Measurements from ENCODE around the gene FAM32A. TPM values are rescaled to one million over a fixed set of nuclear protein-coding genes. Genes with fewer than 3 reads are reported as not detected.

Gene FAM32A
- polyA plus RNA-seq, 5 donors: 97.1 to 118 (median 108) TPM

GRCh38 chr19:16199275-16199932 lies 14.2 kb downstream of the FAM32A start:
- DNase-seq: peak; percentile 19 to 33

GRCh38 chr19:16200038-16201010 lies 15.1 kb downstream of the FAM32A start:
- no peak for DNase-seq

DNA sequence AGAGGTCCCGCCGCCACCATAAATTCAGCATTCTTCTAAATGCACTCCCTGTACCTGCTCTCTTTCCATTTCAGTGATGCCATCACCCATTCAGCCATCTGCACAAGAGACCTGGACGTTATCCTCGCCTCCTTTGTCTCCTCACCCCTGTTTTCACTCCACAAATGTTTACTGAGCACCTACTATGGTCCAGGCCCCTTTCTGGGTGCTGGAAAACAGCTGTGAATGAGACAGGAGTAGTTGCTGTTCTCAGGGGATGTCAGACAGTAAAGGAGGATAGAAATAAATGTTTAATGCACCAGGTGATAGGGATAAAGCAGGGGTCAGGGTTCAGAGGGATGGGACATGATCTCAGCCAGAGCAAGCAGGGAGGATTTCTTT lies 15.8 kb downstream of the FAM32A start:
- DNase-seq: no peak

DNA sequence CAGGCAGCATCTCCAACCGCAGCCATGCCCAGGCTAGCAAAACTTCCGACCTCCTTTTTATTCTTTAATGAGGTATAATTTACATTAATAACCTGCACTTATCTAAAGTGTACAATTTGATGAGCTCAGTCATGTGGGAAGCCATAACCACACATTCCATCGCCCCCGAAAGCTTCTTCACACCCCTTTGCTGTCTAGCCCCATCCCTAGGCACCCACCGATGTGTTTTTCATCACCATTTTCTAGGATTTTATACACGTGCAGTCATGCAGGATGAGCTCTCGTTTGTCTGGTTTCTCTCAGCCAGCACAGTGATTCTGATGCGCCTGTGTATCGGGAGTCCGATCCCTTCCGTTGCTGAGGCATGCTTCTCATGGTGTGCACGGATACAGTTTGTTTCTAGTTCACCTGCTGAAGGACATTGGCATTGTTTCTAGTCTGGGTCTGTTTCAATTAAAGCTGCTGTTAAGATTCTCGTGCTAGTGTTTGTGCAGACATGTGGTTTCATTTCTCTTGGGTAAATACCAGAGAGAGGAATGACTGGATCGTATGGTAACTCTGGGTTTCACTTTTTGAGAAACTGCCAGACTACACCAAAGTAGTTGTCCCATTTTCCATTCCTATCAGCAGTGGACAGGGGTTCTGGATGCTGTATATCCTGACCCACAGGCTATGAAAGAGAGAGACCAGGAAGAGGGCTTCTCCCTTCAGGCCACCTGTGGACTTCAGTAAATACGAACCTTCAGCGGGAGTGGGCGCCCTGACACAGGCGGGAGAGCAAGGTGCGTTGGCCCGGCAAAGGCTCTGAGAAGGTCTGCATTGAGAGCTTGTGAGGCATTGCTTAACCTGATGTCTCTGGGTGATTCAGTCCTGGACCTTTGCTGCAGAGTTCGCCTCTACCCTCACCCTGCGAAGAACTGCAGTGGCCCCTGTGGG lies 17.4 kb downstream of the FAM32A start:
- DNase-seq: no peak

GRCh38 chr19:16203256-16204004 lies 18.2 kb downstream of the FAM32A start:
- DNase-seq: no peak

DNA sequence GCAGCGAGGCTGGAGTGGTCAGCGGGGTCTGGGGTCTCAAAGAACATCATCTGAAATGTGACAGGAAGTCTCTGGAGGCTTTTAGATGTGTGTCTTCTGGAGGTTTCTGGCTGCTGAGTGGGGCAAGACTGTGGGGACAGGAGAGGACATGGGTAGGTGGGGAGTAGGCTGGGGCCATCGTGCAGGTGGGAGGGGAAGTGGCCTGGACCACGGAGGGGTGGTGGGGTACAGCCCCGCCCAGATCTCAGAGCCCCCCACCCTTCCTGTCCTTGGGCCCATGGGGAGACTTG lies 18.7 kb downstream of the FAM32A start:
- DNase-seq: no peak

DNA sequence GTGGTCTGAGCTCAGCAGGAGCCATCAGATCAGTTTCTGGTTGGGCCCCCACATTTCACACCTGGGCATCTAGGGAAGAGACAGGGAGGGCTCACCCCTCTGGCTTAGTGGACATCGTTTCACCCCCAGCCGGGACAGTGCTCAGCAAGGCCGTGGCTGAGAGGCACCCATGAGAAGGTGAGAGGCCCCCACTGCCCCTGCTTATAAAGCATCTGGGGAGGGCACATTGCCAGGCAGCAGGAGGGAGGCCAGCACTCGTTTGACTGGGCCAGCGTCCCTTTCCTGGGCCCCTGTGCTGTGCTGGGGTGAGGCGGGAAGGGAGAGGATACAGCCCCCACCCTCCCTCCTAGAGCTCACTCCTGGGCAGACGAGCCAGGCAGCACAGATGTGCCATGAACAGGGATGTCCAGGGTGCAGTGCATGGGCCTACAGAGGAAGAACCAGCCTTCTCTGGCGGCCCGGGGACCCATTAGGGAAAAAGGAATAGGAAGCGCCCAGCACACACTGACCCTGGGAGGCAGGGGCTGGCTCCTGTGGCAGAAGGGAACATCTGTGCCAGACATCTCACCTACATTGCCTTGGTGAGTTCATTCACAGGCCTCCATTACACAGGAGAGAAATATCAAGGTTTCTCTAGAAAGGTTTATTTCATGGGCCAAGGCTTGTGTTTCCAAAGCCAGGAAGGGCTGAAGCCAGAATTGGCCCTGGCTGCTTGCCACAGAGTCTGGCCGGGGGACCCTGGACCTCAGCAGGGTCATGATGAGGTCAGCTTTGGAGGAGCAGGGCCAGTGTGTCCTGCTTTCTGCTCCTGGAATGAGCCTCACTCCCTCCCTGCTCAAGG lies 20.2 kb downstream of the FAM32A start:
- DNase-seq: no peak

DNA sequence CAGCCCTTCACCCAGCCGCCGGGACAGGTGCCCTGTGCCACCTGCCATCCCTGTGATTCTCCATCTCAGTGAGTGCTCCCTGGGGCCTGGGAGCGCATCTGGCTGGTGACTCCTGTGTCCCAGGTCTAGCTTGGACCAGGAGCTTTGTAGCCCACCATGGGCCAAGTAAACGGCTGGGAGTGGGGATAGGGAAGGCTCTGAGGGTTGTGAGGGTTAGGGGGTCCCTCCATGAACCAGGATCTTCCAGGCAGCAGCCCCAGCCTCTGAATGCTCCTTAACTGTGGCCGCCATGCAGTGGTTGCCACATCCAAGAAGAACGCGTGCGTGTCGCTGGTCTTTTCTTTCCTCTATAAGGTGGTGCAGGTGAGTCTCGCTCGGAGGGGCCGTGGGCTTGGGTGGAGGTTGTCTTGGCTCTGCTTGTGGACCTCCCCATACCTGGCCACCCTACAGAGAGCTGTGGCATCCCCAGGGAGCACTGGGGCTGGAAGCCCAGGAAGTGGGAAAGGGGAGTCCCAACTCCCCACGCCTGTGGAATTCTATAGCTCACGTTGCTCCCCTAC lies 20.9 kb downstream of the FAM32A start:
- DNase-seq: no peak

- no peak for DNase-seq
Measured at GRCh38 chr19:16206637-16207036, 21.4 kb downstream of the FAM32A start.

DNA sequence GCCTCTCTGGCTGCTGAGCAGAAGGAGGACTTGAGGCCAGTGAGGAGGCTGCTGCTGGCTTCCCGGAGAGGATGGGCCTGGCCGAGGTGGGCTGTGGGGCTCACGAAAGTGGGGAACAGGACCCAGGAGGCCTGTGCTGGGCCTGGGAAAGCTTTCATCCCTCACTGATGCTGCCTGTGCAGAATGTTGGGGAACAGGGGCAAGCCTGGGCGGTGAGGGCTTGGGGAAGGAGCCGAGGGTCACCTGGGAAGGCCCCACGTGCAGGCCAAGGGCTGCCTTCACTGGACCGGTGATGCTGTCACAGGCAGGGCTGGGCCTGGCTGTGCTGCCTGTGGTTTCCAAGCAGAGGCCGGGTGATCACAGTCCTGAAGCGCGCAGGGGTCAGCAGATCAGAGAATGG lies 21.9 kb downstream of the FAM32A start:
- DNase-seq: no peak

GRCh38 chr19:16207490-16208025 lies 22.3 kb downstream of the FAM32A start:
- DNase-seq: no peak

- no peak for DNase-seq
Measured at GRCh38 chr19:16208064-16208759, 23.0 kb downstream of the FAM32A start.

GRCh38 chr19:16208847-16209665 lies 23.8 kb downstream of the FAM32A start:
- no peak for DNase-seq

DNA sequence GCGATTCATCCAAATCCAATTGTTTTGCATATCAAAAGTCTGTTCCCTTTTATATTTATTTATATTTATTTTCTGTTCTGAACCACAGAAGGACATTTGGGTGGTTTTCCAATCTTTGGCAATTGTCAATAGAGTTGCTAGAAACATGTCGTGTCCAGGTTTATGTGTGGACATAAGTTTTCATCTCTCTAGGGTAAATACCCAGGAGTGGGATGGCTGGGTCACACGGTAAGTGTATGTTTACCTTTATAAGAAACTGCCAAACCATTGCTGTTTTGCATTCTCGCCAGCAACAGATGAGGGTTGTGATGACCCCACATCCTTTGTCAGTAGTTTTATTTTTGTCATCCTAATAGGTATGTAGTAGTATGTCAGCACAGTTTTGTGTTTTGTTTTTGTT lies 25.0 kb downstream of the FAM32A start:
- no peak for DNase-seq

GRCh38 chr19:16213076-16213475 lies 27.9 kb downstream of the FAM32A start:
- DNase-seq: no peak

DNA sequence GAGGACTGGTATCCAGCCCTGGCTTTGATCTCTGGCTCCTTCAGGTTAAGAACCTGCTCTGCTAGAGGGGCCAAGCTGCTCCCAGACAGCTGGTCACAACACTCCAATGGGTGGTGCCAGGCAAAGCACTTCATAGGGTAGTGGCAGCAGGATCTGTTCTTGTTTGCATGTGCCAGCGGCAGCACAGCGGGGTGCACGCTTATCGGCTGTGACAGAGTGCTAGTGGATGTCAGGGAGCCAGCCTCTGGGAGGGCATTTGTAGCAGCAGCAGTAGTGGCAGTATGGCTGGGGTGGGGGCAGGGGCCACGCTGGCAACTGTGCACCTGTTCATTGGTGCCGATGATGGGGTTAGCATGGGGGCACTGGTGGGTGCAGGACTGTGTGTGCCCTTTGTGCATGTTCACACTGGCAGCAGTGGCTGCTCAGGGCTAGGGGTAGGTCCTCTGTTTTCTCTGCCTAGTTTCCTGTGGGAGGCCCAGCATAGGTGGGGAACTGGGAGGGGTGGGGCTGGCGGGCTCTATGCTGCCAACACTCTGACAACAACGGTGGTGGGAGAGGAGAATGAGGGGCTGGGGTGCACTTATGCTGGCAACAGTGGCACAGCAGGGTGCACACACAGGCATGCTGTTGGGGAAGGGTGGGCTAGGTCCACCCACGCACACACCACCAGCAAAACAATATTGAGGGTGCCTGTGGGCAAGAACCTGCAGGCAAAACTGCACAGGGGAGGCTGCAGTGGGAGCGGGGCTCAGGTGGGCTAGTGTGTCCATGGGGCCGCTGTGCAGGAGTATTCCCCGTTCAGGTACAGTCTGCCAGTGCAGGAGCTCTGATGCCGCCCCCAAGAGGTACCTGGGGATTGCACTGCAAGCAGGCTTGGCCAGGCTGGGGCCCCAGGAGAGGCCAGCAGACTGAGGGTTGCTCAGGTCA lies 31.8 kb downstream of the FAM32A start:
- no peak for DNase-seq
